Kidney (tissue), 14 donors: Measurements from ENCODE around the gene DRG2. TPM values are rescaled to one million over a fixed set of nuclear protein-coding genes. Genes with fewer than 3 reads are reported as not detected.
A peak's percentile ranks its signal among the peaks of the same experiment; 100 is the strongest.

Experiments
- DNase-seq, 5 donors: peaks; one replicate each; pipeline ENCODE4 v3.0.0-alpha.2; 2013 to 2020
- FAIRE-seq: peaks from 2 replicates; lab custom pipeline; 2012; peaks lifted over from hg19 to GRCh38; lab: Jason Lieb, UNC
- H3K27ac ChIP-seq, 2 donors: one replicate each; pipeline ENCODE4 v1.7.0; 2013; ENCODE audit warnings: low read depth in 2 of 2, low read length in 2 of 2, inconsistent platforms in 1 of 2
- H3K27me3 ChIP-seq: one replicate; pipeline ENCODE4 v1.7.1; 2013; ENCODE audit warnings: low read length, inconsistent platforms; ENCODE audit not compliant: control insufficient read depth, insufficient read depth
- H3K36me3 ChIP-seq, 3 donors: one replicate each; pipeline versions ENCODE4 v1.7.0 to v1.7.1; 2013; ENCODE audit warnings: low read length in 3 of 3, control low read depth in 1 of 3, inconsistent platforms in 1 of 3; ENCODE audit not compliant: insufficient read depth in 3 of 3, control insufficient read depth in 2 of 3
- H3K4me1 ChIP-seq, 3 donors: one replicate each; pipeline versions ENCODE4 v1.7.0 to v1.7.1; 2013; ENCODE audit warnings: low read length in 3 of 3, inconsistent platforms in 1 of 3, low read depth in 1 of 3; ENCODE audit not compliant: control insufficient read depth in 2 of 3, insufficient read depth in 2 of 3
- H3K4me3 ChIP-seq, 3 donors: one replicate each; pipeline versions ENCODE4 v1.7.0 to v1.8.1; 2013; ENCODE audit warnings: low read length in 3 of 3, control low read depth in 1 of 3, inconsistent platforms in 1 of 3
- H3K9ac ChIP-seq, 3 donors: one replicate each; pipeline versions ENCODE4 v1.7.0 to v1.7.1; 2013; ENCODE audit warnings: low read length in 3 of 3, control low read depth in 1 of 3, inconsistent platforms in 1 of 3
- H3K9me3 ChIP-seq, 3 donors: one replicate each; pipeline versions ENCODE4 v1.7.0 to v1.7.1; 2013; ENCODE audit warnings: low read length in 3 of 3, control low read depth in 1 of 3, inconsistent platforms in 1 of 3; ENCODE audit not compliant: control insufficient read depth in 2 of 3, insufficient read depth in 1 of 3
- CTCF ChIP-seq: IDR thresholded peaks from 3 replicates; pipeline ENCODE4 v1.5.1; 2012; ENCODE audit warnings: mild to moderate bottlenecking, moderate library complexity, borderline replicate concordance; ENCODE audit not compliant: insufficient read depth; ENCODE audit errors: extremely low read depth
- intact Hi-C: fragments of 100-400 bp; cut with DNase I; formaldehyde crosslinking; loops from one replicate; pipeline ENCODE4 v1.11.1; 2022
- polyA plus RNA-seq: library from polyadenylated mRNA; stranded (reverse); fragments of 350-450 nt; fragmentation: Illumina TruSeq; extraction: RNeasy Lipid Tissue Mini Kit (QIAGEN cat#74804); gene quantifications from one replicate; pipeline ENCODE4 v1.2.3, GENCODE V29; 2014; ENCODE audit warnings: low read depth, low replicate concordance; ENCODE audit not compliant: insufficient read depth
- total RNA-seq: library from RNA; stranded (reverse); fragmentation: NEBNext Ultra II Directional; extraction: Animal tissue kit (Norgen Biotek cat#: 25700); gene quantifications from one replicate; pipeline ENCODE4 v1.2.1, GENCODE V29; 2021
- donor health status: control.
- donor health status: control.
- donor health status: control.
- donor health status: control.
- donor health status: control.
- donor health status: DM: yes; HTN: yes; CAD: no.
- donor health status: Normal renal cell carcinoma (clear cell type).

The DRG2 gene
- total and polyA plus RNA-seq, 2 donors from 2014 or later: 39.2 to 49.3 TPM

- DNase-seq: peak in 3 of 5 donors; percentile 64 to 73 (median 68)
- intact Hi-C loops: no loop called here
- peaks cover 0 to 3% (median 0%) of the 10 kb centered on the region in 3 donors for H3K9me3 ChIP-seq
Observed at GRCh38 chr17:18117982-18118975, 30.5 kb downstream of the DRG2 start.

GRCh38 chr17:18119166-18119745, 31.5 kb downstream of the DRG2 start:
- no peak for DNase-seq

More at GRCh38 chr17:18117982-18118975, 30.5 kb downstream of the DRG2 start:
- Histone ChIP-seq H3K27me3 (no peaks in the 10 kb centered on the region), H3K36me3 (no peaks in the 10 kb centered on the region), H3K4me3 (no peak overlapping the region), H3K27ac (no peak overlapping the region), H3K9ac (no peak overlapping the region), H3K4me1 (no peaks in the 10 kb centered on the region)
- FAIRE-seq: no peak
- TF ChIP-seq CTCF: no peak

GRCh38 chr17:18119938-18120337, 32.2 kb downstream of the DRG2 start:
- FAIRE-seq: no peak
- H3K4me3 ChIP-seq: no peak overlapping the region
- H3K36me3 ChIP-seq: no peaks in the 10 kb centered on the region
- no peaks in the 10 kb centered on the region for H3K27me3 ChIP-seq
- no peaks in the 10 kb centered on the region for H3K4me1 ChIP-seq
- H3K27ac ChIP-seq: no peak overlapping the region
- intact Hi-C loops: no loop called here
- no peak for TF ChIP-seq CTCF
- no peak for DNase-seq
- H3K9ac ChIP-seq: no peak overlapping the region
- H3K9me3 ChIP-seq: peaks cover 0 to 3% (median 0%) of the 10 kb centered on the region in 3 donors

More at GRCh38 chr17:18119166-18119745, 31.5 kb downstream of the DRG2 start:
- no peaks in the 10 kb centered on the region for H3K4me1 ChIP-seq
- no peak overlapping the region for H3K9ac ChIP-seq
- H3K36me3 ChIP-seq: no peaks in the 10 kb centered on the region
- peaks cover 0 to 3% (median 0%) of the 10 kb centered on the region in 3 donors for H3K9me3 ChIP-seq
- H3K27me3 ChIP-seq: no peaks in the 10 kb centered on the region
- no peak for TF ChIP-seq CTCF
- H3K4me3 ChIP-seq: no peak overlapping the region
- no peak for FAIRE-seq
- intact Hi-C loops: no loop called here
- no peak overlapping the region for H3K27ac ChIP-seq
